Posterior cingulate gyrus (tissue), 11 donors: Measurements from ENCODE around the gene KIAA1217.
"Not testable (repeated sequence)": the region's sequence is repeated elsewhere in the genome, so short reads cannot be mapped to it uniquely, and the experiment has no call there.

ENCODE experiments used
- DNase-seq, 10 donors: peaks; one replicate each; pipeline versions ENCODE4 v3.0.0 to v3.0.0-alpha.2; 2020 to 2021; ENCODE audit warnings: mixed read lengths in 3 of 10
- intact Hi-C: fragments of 100-400 bp; cut with DNase I; formaldehyde crosslinking; loops from one replicate; pipeline ENCODE4 v1.15.1; 2023

KIAA1217 gene

DNA sequence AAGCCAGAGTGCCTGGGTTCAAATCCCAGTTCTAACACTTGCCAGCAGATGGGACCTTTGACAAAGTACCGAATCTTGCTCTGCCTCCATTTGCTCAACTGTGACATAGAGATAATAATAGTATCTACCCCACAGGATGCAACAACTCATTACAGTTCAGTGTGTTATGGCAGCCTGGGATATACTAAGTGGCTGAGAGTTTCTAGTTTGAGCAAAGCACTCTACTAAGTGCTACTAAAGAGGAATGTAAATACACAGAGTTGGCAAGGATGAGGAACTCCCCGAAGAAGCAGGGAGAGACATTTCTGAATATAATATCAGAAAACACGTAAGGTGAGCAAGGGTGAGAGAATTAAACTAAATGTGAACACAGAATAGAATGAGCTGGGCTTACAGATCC is 271.5 kb downstream of the KIAA1217 start:
- intact Hi-C loops, result no loop called here
- DNase-seq, result no peak

DNA sequence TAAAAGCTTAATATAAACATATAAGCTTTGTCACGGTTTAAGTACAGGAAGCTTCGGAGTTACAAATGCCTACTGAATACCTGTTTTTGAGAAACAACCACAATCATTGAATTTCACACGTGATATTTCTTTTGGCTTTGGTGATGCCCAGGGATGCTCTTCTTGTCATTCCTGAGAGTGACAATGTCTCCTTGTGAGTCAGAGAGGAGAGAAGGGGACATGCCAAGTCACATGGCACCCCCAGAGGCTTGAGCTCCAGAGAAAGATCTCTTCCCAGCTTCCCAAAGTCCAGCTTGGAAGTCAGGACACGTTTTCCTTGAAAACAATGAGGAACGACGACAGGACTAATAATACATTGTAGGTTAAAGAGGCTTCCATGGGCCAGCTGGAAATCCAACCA is 272.3 kb downstream of the KIAA1217 start:
- intact Hi-C loops, result no loop called here
- DNase-seq, result no peak

- intact Hi-C loops, DNase-seq: not testable (repeated sequence)
Measured at GRCh38 chr10:24482713-24483112, 273.8 kb downstream of the KIAA1217 start.

GRCh38 chr10:24483701-24484100 is 274.8 kb downstream of the KIAA1217 start:
- no peak for DNase-seq
- intact Hi-C loops, result no loop called here

DNA sequence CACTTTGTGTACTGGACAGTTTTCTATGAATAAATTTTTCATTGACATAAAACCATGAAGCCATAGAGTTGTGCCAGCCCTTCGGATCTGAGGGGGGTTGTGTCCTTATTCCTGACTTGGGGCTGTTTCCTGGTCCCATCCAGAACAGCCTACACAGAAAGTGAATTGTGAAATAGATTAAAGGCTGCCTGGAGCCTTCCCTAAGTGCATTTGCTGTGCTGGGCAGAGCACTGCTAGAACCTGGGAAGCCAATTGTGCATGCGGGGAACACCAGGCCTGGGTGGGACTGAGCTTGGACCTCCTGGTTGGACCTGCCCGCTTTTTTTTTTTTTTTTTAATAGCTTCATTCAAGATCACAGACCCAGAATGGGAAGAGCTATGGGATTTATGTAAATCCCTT is 275.8 kb downstream of the KIAA1217 start:
- DNase-seq, result no peak
- intact Hi-C loops, result no loop called here

DNA sequence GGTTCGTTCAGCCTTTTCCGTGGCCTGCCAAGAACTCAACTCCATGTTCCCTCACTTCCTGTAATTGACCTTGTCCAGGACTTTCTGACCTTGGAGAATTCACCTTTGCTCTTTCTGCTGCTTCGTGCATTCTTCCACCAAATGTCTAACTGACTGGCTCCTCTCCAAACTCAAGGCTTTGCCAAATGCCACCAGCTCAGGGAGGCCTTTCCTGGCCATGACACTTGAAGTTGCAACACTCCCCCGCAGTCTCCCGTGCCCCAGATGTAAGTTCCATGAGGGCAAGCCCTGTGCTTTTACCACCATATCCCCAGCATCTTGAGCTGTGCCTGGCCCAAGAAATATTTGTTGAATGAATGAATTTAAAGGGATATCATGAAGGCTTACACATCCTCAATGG is 276.4 kb downstream of the KIAA1217 start:
- intact Hi-C loops, result no loop called here
- DNase-seq, result no peak

- intact Hi-C loops, result no loop called here
- DNase-seq, result no peak
Measured at GRCh38 chr10:24488631-24489030, 279.7 kb downstream of the KIAA1217 start.

- intact Hi-C loops, result no loop called here
- DNase-seq, result no peak
Measured at GRCh38 chr10:24493165-24493564, 284.2 kb downstream of the KIAA1217 start.

GRCh38 chr10:24494236-24494635 is 285.3 kb downstream of the KIAA1217 start:
- no peak for DNase-seq
- intact Hi-C loops, result no loop called here

GRCh38 chr10:24494777-24495176 is 285.8 kb downstream of the KIAA1217 start:
- DNase-seq, result no peak
- intact Hi-C loops, result no loop called here

GRCh38 chr10:24495666-24496460 is 286.9 kb downstream of the KIAA1217 start:
- no peak for DNase-seq
- intact Hi-C loops, result no loop called here

DNA sequence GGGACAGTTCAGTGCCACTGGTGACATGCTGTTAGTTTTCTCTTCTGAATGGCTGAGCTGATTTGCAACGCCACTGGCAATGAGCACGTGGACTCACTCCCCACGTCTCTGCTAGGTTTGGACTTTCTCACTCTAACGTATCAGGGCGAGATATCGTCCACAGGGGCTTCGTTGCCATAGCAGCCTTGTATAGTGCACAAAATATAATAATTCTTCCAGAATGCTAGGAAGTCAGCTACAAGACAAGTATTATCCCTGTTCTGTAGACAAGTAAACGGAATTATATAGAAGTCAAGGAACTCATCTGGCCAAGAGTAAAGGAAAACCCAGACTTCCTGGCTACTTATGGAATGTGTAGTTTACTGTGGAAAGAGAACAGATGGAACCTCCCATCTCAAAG is 288.0 kb downstream of the KIAA1217 start:
- intact Hi-C loops, result no loop called here
- DNase-seq, result no peak

- DNase-seq, result no peak
- intact Hi-C loops, result loop anchor here (10.0 kb wide), 1 partner anchor 986 kb away; no protein-coding TSS in a partner anchor
Measured at GRCh38 chr10:24501056-24501711, 292.2 kb downstream of the KIAA1217 start.

- no peak for DNase-seq
- intact Hi-C loops, result loop anchor here (10.0 kb wide), 1 partner anchor 987 kb away; no protein-coding TSS in a partner anchor
Measured at GRCh38 chr10:24502006-24502405, 293.1 kb downstream of the KIAA1217 start.

GRCh38 chr10:24502801-24503460 is 294.0 kb downstream of the KIAA1217 start:
- intact Hi-C loops, result loop anchor here (10.0 kb wide), 1 partner anchor 988 kb away; no protein-coding TSS in a partner anchor
- no peak for DNase-seq

- intact Hi-C loops, result loop anchor here (10.0 kb wide), 1 partner anchor 989 kb away; no protein-coding TSS in a partner anchor
- DNase-seq, result peak in 2 of 10 donors; percentile 22 to 25
Measured at GRCh38 chr10:24503461-24504320, 294.8 kb downstream of the KIAA1217 start.

DNA sequence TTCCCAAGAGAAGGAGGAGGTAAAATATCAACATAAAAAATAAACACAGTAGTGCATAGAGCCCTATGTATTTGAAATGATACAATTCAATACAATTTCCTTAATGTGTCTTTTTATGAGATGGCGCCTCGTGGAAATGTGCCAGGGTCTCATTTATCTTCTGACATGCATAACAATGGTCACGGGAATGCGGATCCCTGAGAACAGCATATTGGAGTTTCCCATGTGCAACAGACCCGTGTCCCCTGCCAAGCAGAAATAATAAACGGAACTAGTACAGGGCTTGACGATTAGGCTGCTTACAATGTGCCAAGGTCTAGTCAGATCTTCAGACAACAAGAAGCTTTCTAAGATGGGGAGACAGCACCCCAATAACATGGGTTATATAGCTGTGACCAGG is 296.8 kb downstream of the KIAA1217 start:
- no peak for DNase-seq
- intact Hi-C loops, result loop anchor here (10.0 kb wide), 1 partner anchor 991 kb away; no protein-coding TSS in a partner anchor

DNA sequence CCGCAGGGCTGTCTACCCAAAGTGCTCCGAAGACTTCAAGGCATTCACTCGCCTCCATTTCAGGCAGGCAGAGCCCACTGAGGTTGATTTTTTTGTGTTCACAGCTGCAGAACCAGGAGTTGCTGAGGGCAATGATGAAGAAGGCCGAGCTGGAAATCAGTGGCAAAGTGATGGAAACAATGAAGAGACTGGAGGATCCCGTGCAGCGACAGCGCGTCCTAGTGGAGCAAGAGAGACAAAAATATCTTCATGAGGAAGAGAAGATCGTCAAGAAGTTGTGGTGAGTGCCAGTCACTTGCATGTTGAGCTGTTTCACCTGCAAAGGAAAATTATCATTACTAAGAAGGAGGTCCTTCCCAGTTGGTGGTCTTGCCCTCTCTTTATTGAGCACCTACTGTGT is 304.2 kb downstream of the KIAA1217 start:
- intact Hi-C loops, result no loop called here
- DNase-seq, result peak in 5 of 10 donors; percentile 21 to 86 (median 28)

- DNase-seq, result no peak
- intact Hi-C loops, result loop anchor here (5.0 kb wide), 1 partner anchor 308 kb away; the partner anchor contains the start of gene KIAA1217
Measured at GRCh38 chr10:24515481-24515880, 306.5 kb downstream of the KIAA1217 start.

DNA sequence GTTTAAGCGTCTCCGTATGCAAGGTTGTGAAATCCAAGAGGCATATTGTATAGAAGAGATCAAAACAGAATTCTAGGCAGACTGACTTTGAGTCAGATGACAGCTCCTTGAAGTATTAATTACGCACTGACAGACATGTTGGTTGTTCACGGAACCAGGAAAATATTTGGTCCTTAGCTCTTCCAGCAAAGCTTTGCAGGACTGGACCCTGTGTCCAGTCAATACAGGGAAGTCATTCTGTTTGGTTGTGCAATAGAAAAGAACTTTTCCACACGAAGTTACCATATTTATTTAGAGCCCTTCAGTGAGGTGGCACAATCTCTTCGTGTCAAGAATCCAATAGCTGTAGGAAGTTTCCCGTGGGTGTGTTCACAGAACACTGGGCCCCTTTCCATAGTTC is 309.5 kb downstream of the KIAA1217 start:
- no peak for DNase-seq

More for the DNA sequence above, 309.5 kb downstream of the KIAA1217 start:
- intact Hi-C loops, result loop anchor here (2.0 to 5.0 kb wide), 2 partner anchors 311 to 524 kb away; partner anchors contain the start of gene KIAA1217
